Stimulated activated CD8-positive, alpha-beta memory T cell treated with anti-CD3 and anti-CD28 coated beads, Interleukin-7, amount 100 ng/mL, for 4 hours (primary cell): ENCODE measurements around the gene NDUFB3.
"Not testable (repeated sequence)": the region's sequence is repeated elsewhere in the genome, so short reads cannot be mapped to it uniquely, and the experiment has no call there.

Experiments used
- DNase-seq, 2 donors: peaks; one replicate each; pipeline ENCODE4 v3.0.0-alpha.2; 2020; ENCODE audit warnings: low read depth in 2 of 2

The NDUFB3 gene

GRCh38 chr2:201090574-201090973 lies 18.8 kb downstream of the NDUFB3 start:
- no peak for DNase-seq

GRCh38 chr2:201093573-201093972 lies 21.8 kb downstream of the NDUFB3 start:
- DNase-seq = no peak

- DNase-seq = no peak
Observed at GRCh38 chr2:201100497-201100896, 28.7 kb downstream of the NDUFB3 start.

GRCh38 chr2:201105759-201106158 lies 34.0 kb downstream of the NDUFB3 start:
- DNase-seq = no peak

GRCh38 chr2:201107624-201108023 lies 35.8 kb downstream of the NDUFB3 start:
- DNase-seq = no peak

- no peak for DNase-seq
Observed at GRCh38 chr2:201108341-201108740, 36.5 kb downstream of the NDUFB3 start.

- DNase-seq = no peak
Observed at GRCh38 chr2:201109186-201109585, 37.4 kb downstream of the NDUFB3 start.

- no peak for DNase-seq
Observed at GRCh38 chr2:201110615-201111014, 38.8 kb downstream of the NDUFB3 start.

- DNase-seq = no peak
Observed at GRCh38 chr2:201111096-201111495, 39.3 kb downstream of the NDUFB3 start.

GRCh38 chr2:201114350-201114749 lies 42.5 kb downstream of the NDUFB3 start:
- DNase-seq = no peak

- DNase-seq = no peak
Observed at GRCh38 chr2:201114846-201115245, 43.0 kb downstream of the NDUFB3 start.

- DNase-seq = peak; percentile 69 to 80
Observed at GRCh38 chr2:201116115-201116958, 44.5 kb downstream of the NDUFB3 start, which contains the start of gene CFLAR. Gene CFLAR (plus strand): TSS chr2:201116164. CDS start chr2:201129866, 13,702 bp downstream.

- DNase-seq = no peak
Observed at GRCh38 chr2:201116959-201117734, 45.3 kb downstream of the NDUFB3 start.

- not testable (repeated sequence) for DNase-seq
Observed at GRCh38 chr2:201117735-201118094, 45.9 kb downstream of the NDUFB3 start.

- DNase-seq = peak; percentile 81 to 85
Observed at GRCh38 chr2:201118121-201118960, 46.5 kb downstream of the NDUFB3 start.

- no peak for DNase-seq
Observed at GRCh38 chr2:201118961-201119854, 47.4 kb downstream of the NDUFB3 start.

- DNase-seq = no peak
Observed at GRCh38 chr2:201122276-201122675, 50.5 kb downstream of the NDUFB3 start.

GRCh38 chr2:201126308-201127151 lies 54.7 kb downstream of the NDUFB3 start:
- no peak for DNase-seq

GRCh38 chr2:201127152-201127511 lies 55.3 kb downstream of the NDUFB3 start:
- no peak for DNase-seq

GRCh38 chr2:201127570-201127969 lies 55.8 kb downstream of the NDUFB3 start:
- DNase-seq = peak in 1 of 2 donors; percentile 20
